Spleen (tissue), 11 donors: Measurements from ENCODE around the gene NUDT17. TPM values are rescaled to one million over a fixed set of nuclear protein-coding genes. Genes with fewer than 3 reads are reported as not detected.

Experiments used
- DNase-seq: peaks from one replicate; pipeline ENCODE4 v3.0.0-alpha.2; 2020
- H3K27ac ChIP-seq, 8 donors: fragments of 200-600 bp; sonication (generic) in 7 of 8; 1 replicate in 4 of 8; 2 replicates in 4 of 8; pipeline versions ENCODE4 v1.5.0 to v1.8.0; 2016 to 2021; ENCODE audit warnings: inconsistent platforms in 4 of 8, mild to moderate bottlenecking in 4 of 8, moderate library complexity in 1 of 8
- H3K27me3 ChIP-seq, 7 donors: fragments of 200-600 bp; sonication (generic) in 6 of 7; replicated peaks in 1 of 7; 1 replicate in 4 of 7; 2 replicates in 3 of 7; pipeline versions ENCODE4 v1.5.0 to v1.8.0; 2016 to 2021; ENCODE audit warnings: inconsistent platforms in 3 of 7, mild to moderate bottlenecking in 1 of 7
- H3K36me3 ChIP-seq, 6 donors: fragments of 200-600 bp; sonication (generic) in 5 of 6; 1 replicate in 4 of 6; 2 replicates in 2 of 6; pipeline versions ENCODE4 v1.5.0 to v1.8.0; 2016 to 2021; ENCODE audit warnings: inconsistent platforms in 2 of 6
- H3K4me1 ChIP-seq, 6 donors: fragments of 200-600 bp; sonication (generic) in 5 of 6; 1 replicate in 3 of 6; 2 replicates in 3 of 6; pipeline versions ENCODE4 v1.5.0 to v1.8.0; 2016 to 2021; ENCODE audit warnings: inconsistent platforms in 3 of 6
- H3K4me3 ChIP-seq, 8 donors: fragments of 200-600 bp; sonication (generic) in 7 of 8; 1 replicate in 4 of 8; 2 replicates in 4 of 8; pipeline versions ENCODE4 v1.5.0 to v1.8.0; 2016 to 2021; ENCODE audit warnings: inconsistent platforms in 4 of 8, mild to moderate bottlenecking in 4 of 8, moderate library complexity in 2 of 8
- H3K9me3 ChIP-seq, 8 donors: fragments of 200-600 bp; sonication (generic) in 7 of 8; 1 replicate in 4 of 8; 2 replicates in 4 of 8; pipeline versions ENCODE4 v1.5.0 to v1.8.0; 2016 to 2021; ENCODE audit warnings: inconsistent platforms in 4 of 8
- POLR2A ChIP-seq, 3 donors: fragments of 450-650 bp; IDR thresholded peaks; one replicate each; pipeline ENCODE4 v1.5.1; 2017; ENCODE audit warnings: antibody characterized with exemption in 3 of 3, mild to moderate bottlenecking in 1 of 3
- POLR2AphosphoS5 ChIP-seq, 3 donors: sonication (generic); formaldehyde crosslinking; IDR thresholded peaks; one replicate each; pipeline ENCODE4 v1.5.1; 2017; ENCODE audit warnings: antibody characterized with exemption in 3 of 3
- WGBS, 5 donors: extraction: QIAGEN DNeasy Blood & Tissue Kit in 3 of 5; methylation state at CpG; one replicate each; pipeline versions ENCODE4 v1.1.5 to v1.1.7; 2013 to 2018; 5-methylcytosine and 5-hydroxymethylcytosine counted together
- intact Hi-C: fragments of 100-400 bp; cut with DNase I; formaldehyde crosslinking; loops from one replicate; pipeline ENCODE4 v1.15.0; 2023; ENCODE audit warnings: low total_unique reads
- polyA plus RNA-seq, 3 donors: library from polyadenylated mRNA; stranded (reverse); fragments of 200-250 nt; gene quantifications; one replicate each; pipeline ENCODE4 v1.2.1, GENCODE V29; 2013
- total RNA-seq, 7 donors: library from RNA; depleted of rRNA in 3 of 7; stranded (reverse); fragments of >200 nt in 3 of 7; fragmentation: NEBNext Ultra II Directional in 4 of 7; extraction: Animal tissue kit (Norgen Biotek cat#: 25700) in 4 of 7; gene quantifications; one replicate each; pipeline versions ENCODE4 v1.1.0 to v1.2.1, GENCODE V29; 2016 to 2021
- TF ChIP-seq, protein P1 (sequence below), 11 experiments: fragments of 200-600 bp in 7 of 11; fragments of 450-650 bp in 4 of 11; sonication (generic) in 4 of 11; IDR thresholded peaks in 8 of 11; conservative IDR thresholded peaks in 3 of 11; 1 replicate in 7 of 11; 2 replicates in 4 of 11; pipeline versions ENCODE4 v1.4.0 to v1.8.0; 2016 to 2021; ENCODE audit warnings: antibody characterized with exemption in 11 of 11, inconsistent platforms in 4 of 11, mild to moderate bottlenecking in 1 of 11
- donor health status: healthy with polysubstance abuse.
- donor health status: DM: no; HTN: no; CAD: no; lungs with moderate emphysema.
- donor health status: DM: no; HTN: no; CAD: no.
- donor health status: Bipolar disorder and iron deficiency.
- donor health status: healthy.
- donor health status: DM: no; HTN: no; CAD: no.
- donor health status: DM: yes; HTN: yes; CAD: no.

NUDT17 gene
- total and polyA plus RNA-seq, 10 donors, result 4.3 to 7.5 (median 5.3) TPM

GRCh38 chr1:145884675-145885074 lies 39.2 kb downstream of the NUDT17 start:
- no peaks in the 10 kb centered on the region for H3K9me3 ChIP-seq
- no peak overlapping the region for H3K4me3 ChIP-seq
- intact Hi-C loops, result no loop called here
- peaks cover 0 to 24% (median 0%) of the 10 kb centered on the region in 7 donors for H3K27me3 ChIP-seq
- no peak overlapping the region for H3K27ac ChIP-seq
- peaks cover 0 to 27% (median 15%) of the 10 kb centered on the region in 6 donors for H3K4me1 ChIP-seq
- TF ChIP-seq POLR2AphosphoS5 (IDR thresholded peaks at IDR 0.05), result no peak
- TF ChIP-seq POLR2A (IDR thresholded peaks at IDR 0.05), result no peak
- TF ChIP-seq, protein P1, sequence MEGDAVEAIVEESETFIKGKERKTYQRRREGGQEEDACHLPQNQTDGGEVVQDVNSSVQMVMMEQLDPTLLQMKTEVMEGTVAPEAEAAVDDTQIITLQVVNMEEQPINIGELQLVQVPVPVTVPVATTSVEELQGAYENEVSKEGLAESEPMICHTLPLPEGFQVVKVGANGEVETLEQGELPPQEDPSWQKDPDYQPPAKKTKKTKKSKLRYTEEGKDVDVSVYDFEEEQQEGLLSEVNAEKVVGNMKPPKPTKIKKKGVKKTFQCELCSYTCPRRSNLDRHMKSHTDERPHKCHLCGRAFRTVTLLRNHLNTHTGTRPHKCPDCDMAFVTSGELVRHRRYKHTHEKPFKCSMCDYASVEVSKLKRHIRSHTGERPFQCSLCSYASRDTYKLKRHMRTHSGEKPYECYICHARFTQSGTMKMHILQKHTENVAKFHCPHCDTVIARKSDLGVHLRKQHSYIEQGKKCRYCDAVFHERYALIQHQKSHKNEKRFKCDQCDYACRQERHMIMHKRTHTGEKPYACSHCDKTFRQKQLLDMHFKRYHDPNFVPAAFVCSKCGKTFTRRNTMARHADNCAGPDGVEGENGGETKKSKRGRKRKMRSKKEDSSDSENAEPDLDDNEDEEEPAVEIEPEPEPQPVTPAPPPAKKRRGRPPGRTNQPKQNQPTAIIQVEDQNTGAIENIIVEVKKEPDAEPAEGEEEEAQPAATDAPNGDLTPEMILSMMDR (IDR thresholded peaks at IDR 0.05 in 8 of 11, conservative IDR thresholded peaks at IDR 0.05 in 3 of 11), result no peak
- 75 to 96% (median 81%) methylated on average over 1 of the region's 1 CpG for WGBS, 5 donors
- no peak for DNase-seq
- no peaks in the 10 kb centered on the region for H3K36me3 ChIP-seq

DNA sequence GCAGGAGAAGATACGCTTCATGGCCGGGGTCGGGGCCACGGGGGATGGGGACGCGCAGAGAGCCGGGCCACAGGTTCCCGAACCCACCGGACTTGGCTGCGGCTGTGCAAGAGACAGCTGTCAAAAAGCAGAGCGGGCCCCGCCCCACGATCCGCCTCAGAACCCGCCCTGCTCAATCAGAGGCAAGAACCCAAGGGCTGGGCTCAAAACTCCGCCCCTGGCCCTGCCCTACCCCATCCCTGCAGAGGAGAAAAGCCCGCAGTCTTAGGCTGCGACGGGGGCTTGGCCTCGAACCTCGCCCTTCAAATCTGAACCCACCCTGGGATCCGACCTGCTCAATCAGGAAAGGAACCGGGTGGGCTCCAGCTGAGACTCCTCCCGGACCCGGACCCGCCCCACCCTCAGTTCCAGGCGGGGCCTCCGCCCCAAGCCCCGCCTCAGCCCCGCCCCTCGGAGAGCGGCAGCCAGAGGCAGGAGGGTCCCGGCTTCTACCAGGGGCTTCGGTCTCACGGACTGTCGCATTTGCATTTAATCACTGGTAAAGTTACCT lies 40.4 kb downstream of the NUDT17 start, which contains the start of gene ANKRD35:
Gene ANKRD35, minus strand, starts transcription at position 129 of the 550 bp plus-strand sequence. Its CDS starts 108 bp downstream, at position 21.
- DNase-seq, result peak; percentile 98
- Histone ChIP-seq H3K27ac (peak within 1 kb of the TSS in 3 of 8 donors; percentile 36 to 81 (median 58)), H3K27me3 (peaks cover 0 to 24% (median 0%) of the 10 kb centered on the region in 7 donors), H3K36me3 (no peaks in the 10 kb centered on the region), H3K4me1 (peaks cover 0 to 27% (median 15%) of the 10 kb centered on the region in 6 donors), H3K9me3 (no peaks in the 10 kb centered on the region), H3K4me3 (peak within 1 kb of the TSS; percentile 59 to 87 (median 84))
- TF ChIP-seq, protein P1 (IDR thresholded peaks at IDR 0.05 in 8 of 11, conservative IDR thresholded peaks at IDR 0.05 in 3 of 11), result no peak
- TF ChIP-seq POLR2AphosphoS5 (IDR thresholded peaks at IDR 0.05), result peak in 2 of 3 donors; percentile 37 to 49
- WGBS, 5 donors, result 1 to 4% (median 1%) methylated on average over 33 to 36 of the region's 36 CpGs
- intact Hi-C loops, result no loop called here

DNA sequence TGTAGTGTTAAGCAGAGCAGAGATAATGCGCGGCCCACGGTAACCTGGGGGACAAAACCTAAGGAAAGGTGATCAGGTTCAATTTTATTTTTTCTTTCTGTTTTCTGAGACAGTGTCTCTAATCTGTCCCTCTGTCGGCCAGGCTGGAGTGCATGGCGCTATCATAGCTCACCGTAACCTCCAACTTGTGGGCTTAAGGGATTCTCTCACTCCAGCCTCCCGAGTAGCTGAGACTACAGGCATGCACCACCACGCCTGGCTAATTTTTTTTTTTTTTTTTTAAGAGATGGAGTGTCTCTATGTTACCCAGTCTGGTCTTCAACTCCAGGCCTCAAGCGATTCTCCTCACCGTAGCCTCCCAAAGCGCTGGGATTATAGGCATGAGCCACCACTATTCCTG lies 41.0 kb downstream of the NUDT17 start:
- Histone ChIP-seq H3K27me3 (peaks cover 0 to 24% (median 0%) of the 10 kb centered on the region in 7 donors), H3K4me1 (peaks cover 3 to 32% (median 19%) of the 10 kb centered on the region in 6 donors), H3K9me3 (no peaks in the 10 kb centered on the region), H3K36me3 (no peaks in the 10 kb centered on the region), H3K4me3 (peak overlapping the region in 7 of 8 donors; percentile 59 to 87 (median 84)), H3K27ac (peak overlapping the region in 1 of 8 donors; percentile 81)
- intact Hi-C loops, result no loop called here
- 46 to 53% (median 51%) methylated on average over 11 of the region's 11 CpGs for WGBS, 5 donors
- TF ChIP-seq POLR2A (IDR thresholded peaks at IDR 0.05) (no peak), POLR2AphosphoS5 (IDR thresholded peaks at IDR 0.05) (no peak)
- TF ChIP-seq, protein P1 (IDR thresholded peaks at IDR 0.05 in 8 of 11, conservative IDR thresholded peaks at IDR 0.05 in 3 of 11), result no peak
- DNase-seq, result no peak

DNA sequence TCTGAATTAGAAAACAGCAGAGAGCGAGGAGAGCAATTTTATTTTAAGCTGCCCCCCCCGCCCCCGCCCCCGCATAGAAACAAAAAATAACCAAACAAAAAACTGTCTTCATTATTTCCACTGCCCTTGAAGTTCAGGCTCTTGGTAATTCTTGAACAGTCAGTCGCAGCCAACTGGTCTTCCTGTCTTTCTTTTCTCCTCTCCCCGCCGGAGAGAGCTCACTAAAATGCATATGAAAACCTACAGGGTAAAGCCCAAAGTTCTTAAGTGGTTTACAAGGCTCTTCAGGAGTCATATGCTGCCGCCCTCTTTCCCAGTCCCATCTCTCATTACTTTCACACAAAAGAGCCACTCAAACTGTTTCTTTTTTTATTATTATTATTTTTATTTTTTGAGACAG lies 41.4 kb downstream of the NUDT17 start:
- WGBS, 5 donors, result 53 to 74% (median 62%) methylated on average over 8 of the region's 8 CpGs
- H3K4me1 ChIP-seq, result peaks cover 6 to 36% (median 24%) of the 10 kb centered on the region in 6 donors
- TF ChIP-seq, protein P1 (IDR thresholded peaks at IDR 0.05 in 8 of 11, conservative IDR thresholded peaks at IDR 0.05 in 3 of 11), result no peak
- no peak for TF ChIP-seq POLR2AphosphoS5 (IDR thresholded peaks at IDR 0.05)
- no peak for TF ChIP-seq POLR2A (IDR thresholded peaks at IDR 0.05)
- H3K27ac ChIP-seq, result no peak overlapping the region
- DNase-seq, result no peak
- H3K4me3 ChIP-seq, result no peak overlapping the region
- no peaks in the 10 kb centered on the region for H3K36me3 ChIP-seq
- H3K27me3 ChIP-seq, result peaks cover 0 to 24% (median 0%) of the 10 kb centered on the region in 7 donors
- H3K9me3 ChIP-seq, result no peaks in the 10 kb centered on the region
- intact Hi-C loops, result no loop called here
